Mucosa of rectum (tissue), 2 donors: ENCODE measurements around the gene NXNL2.

Experiments
- H3K27ac ChIP-seq, 2 donors: one replicate each; pipeline ENCODE4 v1.7.0; 2013; ENCODE audit warnings: inconsistent platforms in 2 of 2, low read depth in 2 of 2, low read length in 2 of 2
- H3K27me3 ChIP-seq, 2 donors: one replicate each; pipeline ENCODE4 v1.7.0; 2013; ENCODE audit warnings: low read length in 2 of 2; ENCODE audit not compliant: control insufficient read depth in 2 of 2, insufficient read depth in 2 of 2
- H3K36me3 ChIP-seq, 2 donors: one replicate each; pipeline ENCODE4 v1.7.0; 2013; ENCODE audit warnings: low read length in 2 of 2; ENCODE audit not compliant: control insufficient read depth in 2 of 2, insufficient read depth in 2 of 2
- H3K4me1 ChIP-seq, 2 donors: one replicate each; pipeline ENCODE4 v1.7.0; 2013; ENCODE audit warnings: low read length in 2 of 2, mild to moderate bottlenecking in 1 of 2; ENCODE audit not compliant: control insufficient read depth in 2 of 2, insufficient read depth in 2 of 2
- H3K4me3 ChIP-seq, 2 donors: one replicate each; pipeline ENCODE4 v1.7.0; 2013; ENCODE audit warnings: low read length in 2 of 2
- H3K9ac ChIP-seq, 2 donors: one replicate each; pipeline ENCODE4 v1.7.0; 2013; ENCODE audit warnings: low read length in 2 of 2, low read depth in 1 of 2, mild to moderate bottlenecking in 1 of 2
- H3K9me3 ChIP-seq, 2 donors: one replicate each; pipeline ENCODE4 v1.7.0; 2013; ENCODE audit warnings: low read length in 2 of 2; ENCODE audit not compliant: control insufficient read depth in 2 of 2
- donor health status: healthy.
- donor health status: Normal muscosa, but diverticular disease.

NXNL2 gene

GRCh38 chr9:88544245-88544644, 9.3 kb downstream of the NXNL2 start:
- H3K27me3 ChIP-seq: no peaks in the 10 kb centered on the region
- no peak overlapping the region for H3K9ac ChIP-seq
- no peaks in the 10 kb centered on the region for H3K36me3 ChIP-seq
- H3K4me3 ChIP-seq: no peak overlapping the region
- no peak overlapping the region for H3K27ac ChIP-seq
- H3K9me3 ChIP-seq: no peaks in the 10 kb centered on the region
- H3K4me1 ChIP-seq: peaks cover 0 to 2% of the 10 kb centered on the region in 2 donors

- Histone ChIP-seq H3K27ac (no peak overlapping the region), H3K27me3 (peaks cover 0 to 2% of the 10 kb centered on the region in 2 donors), H3K9me3 (no peaks in the 10 kb centered on the region), H3K4me1 (no peaks in the 10 kb centered on the region), H3K36me3 (no peaks in the 10 kb centered on the region), H3K4me3 (no peak overlapping the region), H3K9ac (no peak overlapping the region)
Measured at GRCh38 chr9:88551546-88552137, 16.7 kb downstream of the NXNL2 start.

GRCh38 chr9:88553350-88553749, 18.4 kb downstream of the NXNL2 start:
- Histone ChIP-seq H3K27ac (no peak overlapping the region), H3K4me1 (no peaks in the 10 kb centered on the region), H3K4me3 (no peak overlapping the region), H3K27me3 (peaks cover 0 to 2% of the 10 kb centered on the region in 2 donors), H3K9me3 (no peaks in the 10 kb centered on the region), H3K36me3 (no peaks in the 10 kb centered on the region), H3K9ac (no peak overlapping the region)

- no peaks in the 10 kb centered on the region for H3K4me1 ChIP-seq
- H3K4me3 ChIP-seq: no peak overlapping the region
- no peaks in the 10 kb centered on the region for H3K9me3 ChIP-seq
- H3K36me3 ChIP-seq: no peaks in the 10 kb centered on the region
- H3K27ac ChIP-seq: no peak overlapping the region
- no peak overlapping the region for H3K9ac ChIP-seq
- H3K27me3 ChIP-seq: peaks cover 0 to 2% of the 10 kb centered on the region in 2 donors
Measured at GRCh38 chr9:88555268-88555980, 20.4 kb downstream of the NXNL2 start.

GRCh38 chr9:88559661-88560060, 24.7 kb downstream of the NXNL2 start:
- H3K9ac ChIP-seq: no peak overlapping the region
- no peak overlapping the region for H3K4me3 ChIP-seq
- H3K9me3 ChIP-seq: no peaks in the 10 kb centered on the region
- H3K36me3 ChIP-seq: no peaks in the 10 kb centered on the region
- H3K4me1 ChIP-seq: no peaks in the 10 kb centered on the region
- H3K27ac ChIP-seq: no peak overlapping the region
- H3K27me3 ChIP-seq: no peaks in the 10 kb centered on the region

GRCh38 chr9:88567870-88568269, 32.9 kb downstream of the NXNL2 start:
- no peaks in the 10 kb centered on the region for H3K9me3 ChIP-seq
- H3K4me1 ChIP-seq: no peaks in the 10 kb centered on the region
- no peak overlapping the region for H3K27ac ChIP-seq
- no peaks in the 10 kb centered on the region for H3K27me3 ChIP-seq
- H3K9ac ChIP-seq: no peak overlapping the region
- no peak overlapping the region for H3K4me3 ChIP-seq
- no peaks in the 10 kb centered on the region for H3K36me3 ChIP-seq

GRCh38 chr9:88571419-88571818, 36.4 kb downstream of the NXNL2 start:
- Histone ChIP-seq H3K4me3 (no peak overlapping the region), H3K27me3 (no peaks in the 10 kb centered on the region), H3K4me1 (no peaks in the 10 kb centered on the region), H3K27ac (no peak overlapping the region), H3K36me3 (no peaks in the 10 kb centered on the region), H3K9ac (no peak overlapping the region), H3K9me3 (no peaks in the 10 kb centered on the region)

GRCh38 chr9:88572684-88573083, 37.7 kb downstream of the NXNL2 start:
- Histone ChIP-seq H3K9ac (no peak overlapping the region), H3K9me3 (no peaks in the 10 kb centered on the region), H3K36me3 (no peaks in the 10 kb centered on the region), H3K4me1 (no peaks in the 10 kb centered on the region), H3K27ac (no peak overlapping the region), H3K27me3 (no peaks in the 10 kb centered on the region), H3K4me3 (no peak overlapping the region)

GRCh38 chr9:88574953-88575352, 40.0 kb downstream of the NXNL2 start:
- H3K27ac ChIP-seq: no peak overlapping the region
- no peaks in the 10 kb centered on the region for H3K9me3 ChIP-seq
- H3K27me3 ChIP-seq: peaks cover 0 to 2% of the 10 kb centered on the region in 2 donors
- no peak overlapping the region for H3K4me3 ChIP-seq
- H3K9ac ChIP-seq: no peak overlapping the region
- no peaks in the 10 kb centered on the region for H3K36me3 ChIP-seq
- H3K4me1 ChIP-seq: no peaks in the 10 kb centered on the region

GRCh38 chr9:88577256-88578120, 42.5 kb downstream of the NXNL2 start:
- Histone ChIP-seq H3K4me3 (no peak overlapping the region), H3K9me3 (no peaks in the 10 kb centered on the region), H3K36me3 (no peaks in the 10 kb centered on the region), H3K4me1 (no peaks in the 10 kb centered on the region), H3K9ac (no peak overlapping the region), H3K27ac (no peak overlapping the region), H3K27me3 (peaks cover 0 to 2% of the 10 kb centered on the region in 2 donors)
